GM19324 (cell line): ENCODE data around the gene VSNL1.

Source experiments
- ATAC-seq: cut with Tn5 transposase; IDR thresholded peaks from one replicate; pipeline ENCODE4 v1.9.1; 2021; ENCODE audit warnings: mild to moderate bottlenecking, moderate library complexity; ENCODE audit not compliant: unreplicated experiment, low FRiP score

Gene VSNL1

GRCh38 chr2:17682098-17682857, 141.8 kb downstream of the VSNL1 start:
- no peak for ATAC-seq

- no peak for ATAC-seq
These were observed 143.5 kb downstream of the VSNL1 start for GRCh38 chr2:17683981-17684380.

- no peak for ATAC-seq
These were observed 148.1 kb downstream of the VSNL1 start for GRCh38 chr2:17688600-17688999.

GRCh38 chr2:17689010-17689409, 148.5 kb downstream of the VSNL1 start:
- ATAC-seq = no peak

GRCh38 chr2:17690776-17691175, 150.3 kb downstream of the VSNL1 start:
- ATAC-seq = no peak
